Body of pancreas (tissue), 4 donors: ENCODE measurements around the gene TBC1D16. TPM values are rescaled to one million over a fixed set of nuclear protein-coding genes. Genes with fewer than 3 reads are reported as not detected.
A peak's percentile ranks its signal among the peaks of the same experiment; 100 is the strongest.

ENCODE experiments used
- ATAC-seq: fragments of 150-250 bp; one replicate; pipeline ENCODE4 v1.9.1; 2016
- DNase-seq, 4 donors: peaks; one replicate each; pipeline ENCODE4 v3.0.0-alpha.2; 2019
- H3K27ac ChIP-seq, 4 donors: fragments of 200-600 bp; sonication (generic); 1 replicate in 3 of 4; 2 replicates in 1 of 4; pipeline versions ENCODE4 v1.5.1 to v1.6.1; 2016 to 2019; ENCODE audit warnings: mild to moderate bottlenecking in 1 of 4, mixed read lengths in 1 of 4, moderate library complexity in 1 of 4
- H3K27me3 ChIP-seq, 2 donors: fragments of 200-600 bp; sonication (generic); one replicate each; pipeline ENCODE4 v1.6.0; 2016; ENCODE audit warnings: mild to moderate bottlenecking in 1 of 2
- H3K36me3 ChIP-seq, 2 donors: fragments of 200-600 bp; sonication (generic); replicated peaks in 1 of 2; 2 replicates each; pipeline ENCODE4 v1.5.1; 2016; ENCODE audit warnings: low read depth in 2 of 2; ENCODE audit not compliant: insufficient read depth in 1 of 2
- H3K4me1 ChIP-seq: fragments of 200-600 bp; sonication (generic); one replicate; pipeline ENCODE4 v1.6.0; 2016
- H3K4me3 ChIP-seq, 2 donors: fragments of 200-600 bp; sonication (generic); 1 replicate in 1 of 2; 2 replicates in 1 of 2; pipeline ENCODE4 v1.5.1; 2016 to 2019
- H3K9me3 ChIP-seq, 3 donors: fragments of 200-600 bp; sonication (generic); 1 replicate in 2 of 3; 2 replicates in 1 of 3; pipeline ENCODE4 v1.5.1; 2016
- CTCF ChIP-seq, 7 experiments: fragments of 450-650 bp in 4 of 7; fragments of 200-600 bp in 3 of 7; sonication (generic) in 3 of 7; IDR thresholded peaks; one replicate each; pipeline ENCODE4 v1.5.1; 2016 to 2019; ENCODE audit warnings: antibody characterized with exemption in 7 of 7
- POLR2A ChIP-seq, 3 donors: fragments of 450-650 bp; IDR thresholded peaks; one replicate each; pipeline ENCODE4 v1.6.1; 2016; ENCODE audit warnings: antibody characterized with exemption in 3 of 3, mild to moderate bottlenecking in 2 of 3
- WGBS, 2 donors: methylation state at CpG; one replicate each; pipeline ENCODE4 v1.1.5; 2017; 5-methylcytosine and 5-hydroxymethylcytosine counted together
- intact Hi-C: fragments of 100-400 bp; cut with DNase I; formaldehyde crosslinking; loops from one replicate; pipeline ENCODE4 v1.15.1; 2023
- total RNA-seq, 2 donors: library from RNA; depleted of rRNA; stranded (reverse); fragments of >200 nt; gene quantifications; one replicate each; pipeline ENCODE4 v1.1.0, GENCODE V29; 2016

The TBC1D16 gene
- total RNA-seq, 2 donors from 2014 or later = 21.0 to 37.2 TPM

- ATAC-seq (no peak), DNase-seq (no peak)
- Histone ChIP-seq H3K27ac (no peak overlapping the region), H3K27me3 (no peaks in the 10 kb centered on the region), H3K9me3 (no peaks in the 10 kb centered on the region), H3K4me3 (no peak overlapping the region), H3K4me1 (peaks cover 53% of the 10 kb centered on the region), H3K36me3 (no peaks in the 10 kb centered on the region)
- intact Hi-C loops = loop anchor here (10.0 kb wide), 2 partner anchors 183 to 243 kb away; no protein-coding TSS in a partner anchor
- TF ChIP-seq CTCF (IDR thresholded peaks at IDR 0.05) (no peak), POLR2A (IDR thresholded peaks at IDR 0.05) (no peak)
- 88 to 89% methylated on average over 18 of the region's 18 CpGs for WGBS, 2 donors
These were observed 48.3 kb downstream of the TBC1D16 start for GRCh38 chr17:79987187-79987934.

GRCh38 chr17:79986411-79987186 lies 49.1 kb downstream of the TBC1D16 start:
- Histone ChIP-seq H3K4me3 (no peak overlapping the region), H3K27me3 (no peaks in the 10 kb centered on the region), H3K27ac (no peak overlapping the region), H3K4me1 (peaks cover 46% of the 10 kb centered on the region), H3K9me3 (no peaks in the 10 kb centered on the region), H3K36me3 (no peaks in the 10 kb centered on the region)
- 57 to 58% methylated on average over 20 to 29 of the region's 29 CpGs for WGBS, 2 donors
- intact Hi-C loops = loop anchor here (10.0 kb wide), 2 partner anchors 182 to 242 kb away; no protein-coding TSS in a partner anchor
- DNase-seq = peak in 2 of 4 donors; percentile 50
- TF ChIP-seq CTCF (IDR thresholded peaks at IDR 0.05) = no peak
- no peak for TF ChIP-seq POLR2A (IDR thresholded peaks at IDR 0.05)
- ATAC-seq = no peak

GRCh38 chr17:79985943-79986391 lies 49.7 kb downstream of the TBC1D16 start:
- Histone ChIP-seq H3K27ac (no peak overlapping the region), H3K4me1 (peaks cover 41% of the 10 kb centered on the region), H3K36me3 (no peaks in the 10 kb centered on the region), H3K27me3 (no peaks in the 10 kb centered on the region), H3K4me3 (no peak overlapping the region), H3K9me3 (no peaks in the 10 kb centered on the region)
- ATAC-seq (no peak), DNase-seq (no peak)
- WGBS, 2 donors = 83 to 84% methylated on average over 15 of the region's 15 CpGs
- no peak for TF ChIP-seq CTCF (IDR thresholded peaks at IDR 0.05)
- TF ChIP-seq POLR2A (IDR thresholded peaks at IDR 0.05) = no peak
- intact Hi-C loops = loop anchor here (10.0 kb wide), 2 partner anchors 181 to 241 kb away; no protein-coding TSS in a partner anchor

GRCh38 chr17:79985361-79985942 lies 50.2 kb downstream of the TBC1D16 start:
- intact Hi-C loops = loop anchor here (10.0 kb wide), 2 partner anchors 181 to 241 kb away; no protein-coding TSS in a partner anchor
- 90 to 96% methylated on average over 12 to 17 of the region's 17 CpGs for WGBS, 2 donors
- H3K4me1 ChIP-seq = peaks cover 40% of the 10 kb centered on the region
- no peak for TF ChIP-seq POLR2A (IDR thresholded peaks at IDR 0.05)
- no peak for TF ChIP-seq CTCF (IDR thresholded peaks at IDR 0.05)
- ATAC-seq = no peak
- no peak overlapping the region for H3K27ac ChIP-seq
- no peaks in the 10 kb centered on the region for H3K9me3 ChIP-seq
- no peak overlapping the region for H3K4me3 ChIP-seq
- no peak for DNase-seq
- H3K27me3 ChIP-seq = no peaks in the 10 kb centered on the region
- no peaks in the 10 kb centered on the region for H3K36me3 ChIP-seq
